ENCODE measurements around the gene PI4KB.

PI4KB gene

DNA sequence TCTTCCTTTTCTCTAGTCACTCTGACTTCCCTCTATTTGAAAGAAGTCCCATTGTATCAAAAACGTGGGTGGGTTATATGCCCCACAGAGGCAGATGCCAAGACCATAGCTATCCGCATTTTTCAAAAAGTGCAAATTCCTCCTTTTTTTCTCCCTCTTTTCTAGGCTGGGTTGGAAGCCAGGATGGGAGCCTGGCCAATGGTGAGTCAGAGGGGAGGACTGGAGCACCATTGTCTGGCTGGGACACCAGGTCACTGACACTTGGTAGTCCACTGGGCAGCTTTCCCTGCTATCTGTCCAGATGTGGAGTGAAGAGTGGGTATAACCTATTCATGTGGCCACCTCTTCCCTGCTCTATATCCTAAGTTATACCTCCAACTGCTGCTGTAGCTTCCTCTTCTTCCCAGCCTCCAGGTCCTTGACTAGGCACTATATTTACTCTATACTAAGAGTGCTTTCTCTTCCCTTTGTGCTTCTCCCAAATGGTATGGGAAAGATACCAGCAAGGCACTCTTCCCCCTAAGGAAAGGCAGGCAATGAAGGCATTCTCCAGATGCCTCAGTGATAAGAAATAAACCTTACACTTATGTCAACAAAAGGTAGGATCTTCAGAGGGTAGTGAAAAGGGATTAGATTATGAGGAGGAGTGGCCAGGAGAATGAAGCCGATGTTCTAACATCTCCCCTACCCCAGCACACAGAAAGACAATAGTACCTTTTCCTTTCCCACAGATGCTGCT, 12.9 kb downstream of the PI4KB start:
- no peak overlapping the region for H3K23ac ChIP-seq (ENCODE audit: low read length in 2 of 2)
- H3K9ac ChIP-seq (ENCODE audit: low read length) = peak overlapping the region; percentile 56
- no peak overlapping the region for H2BK5ac ChIP-seq (ENCODE audit: low read depth, low read length, poor library complexity, severe bottlenecking)
- peak overlapping the region in 1 of 2 experiments; percentile 41 for H3K4me3 ChIP-seq (ENCODE audit: insufficient read depth in 1 of 2, low read depth in 1 of 2, low read length in 2 of 2)
- no peak overlapping the region for H2AK5ac ChIP-seq (ENCODE audit: low read length, severe bottlenecking)
- H4K91ac ChIP-seq (ENCODE audit: low read length) = no peak overlapping the region
- no peaks in the 10 kb centered on the region for H3K27me3 ChIP-seq (ENCODE audit: control insufficient read depth in 1 of 2, insufficient read depth in 1 of 2, low read length in 2 of 2)
- 67% methylated on average over 2 of the region's 3 CpGs for WGBS
- H3K79me1 ChIP-seq (replicated peaks; ENCODE audit: low read length, poor library complexity, severe bottlenecking) = peaks cover 15% of the 10 kb centered on the region
- H3K27ac ChIP-seq (ENCODE audit: low read length, poor library complexity, severe bottlenecking) = peak overlapping the region; percentile 28
- peak; percentile 78 for DNase-seq
- H3K4me2 ChIP-seq (ENCODE audit: low read length, poor library complexity, severe bottlenecking) = no peak overlapping the region
- no peak overlapping the region for H2AFZ ChIP-seq (ENCODE audit: low read depth, low read length)
- H3K4me1 ChIP-seq (ENCODE audit: control insufficient read depth, insufficient read depth, low read depth, low read length) = peaks cover 29% of the 10 kb centered on the region
- no peak overlapping the region for H2BK12ac ChIP-seq (ENCODE audit: low read length in 2 of 2)
- no peak overlapping the region for H3K14ac ChIP-seq (ENCODE audit: low read length in 2 of 2)
- no peak overlapping the region for H4K8ac ChIP-seq (ENCODE audit: low read length)
- H2BK15ac ChIP-seq (ENCODE audit: low read depth, poor library complexity, severe bottlenecking) = no peak overlapping the region
- no peak overlapping the region for H3K18ac ChIP-seq (ENCODE audit: low read depth in 1 of 2, low read length in 2 of 2)
- no peak overlapping the region for H2BK120ac ChIP-seq (ENCODE audit: low read depth, low read length)
- no peak overlapping the region for H3K4ac ChIP-seq (ENCODE audit: low read depth in 1 of 2, low read length in 2 of 2)
- H3K9me3 ChIP-seq (ENCODE audit: control insufficient read depth, low read length) = no peaks in the 10 kb centered on the region
- peaks cover 25 to 45% of the 10 kb centered on the region in 2 experiments for H3K36me3 ChIP-seq (ENCODE audit: control insufficient read depth in 1 of 2, insufficient read depth in 2 of 2, low read depth in 1 of 2, low read length in 2 of 2)

- Histone ChIP-seq H2BK15ac (ENCODE audit: low read depth, poor library complexity, severe bottlenecking) (no peak overlapping the region), H3K79me1 (replicated peaks; ENCODE audit: low read length, poor library complexity, severe bottlenecking) (peaks cover 19% of the 10 kb centered on the region), H4K8ac (ENCODE audit: low read length) (no peak overlapping the region), H3K14ac (ENCODE audit: low read length in 2 of 2) (no peak overlapping the region), H3K4me1 (ENCODE audit: control insufficient read depth, insufficient read depth, low read depth, low read length) (peaks cover 30% of the 10 kb centered on the region), H4K91ac (ENCODE audit: low read length) (no peak overlapping the region), H2AK5ac (ENCODE audit: low read length, severe bottlenecking) (peak overlapping the region; percentile 0), H3K36me3 (ENCODE audit: control insufficient read depth in 1 of 2, insufficient read depth in 2 of 2, low read depth in 1 of 2, low read length in 2 of 2) (peaks cover 25 to 45% of the 10 kb centered on the region in 2 experiments), H2BK12ac (ENCODE audit: low read length in 2 of 2) (no peak overlapping the region), H3K18ac (ENCODE audit: low read depth in 1 of 2, low read length in 2 of 2) (no peak overlapping the region), H3K4me3 (ENCODE audit: insufficient read depth in 1 of 2, low read depth in 1 of 2, low read length in 2 of 2) (peak overlapping the region in 1 of 2 experiments; percentile 41), H3K4ac (ENCODE audit: low read depth in 1 of 2, low read length in 2 of 2) (no peak overlapping the region), H3K27me3 (ENCODE audit: control insufficient read depth in 1 of 2, insufficient read depth in 1 of 2, low read length in 2 of 2) (no peaks in the 10 kb centered on the region), H2BK120ac (ENCODE audit: low read depth, low read length) (no peak overlapping the region), H3K27ac (ENCODE audit: low read length, poor library complexity, severe bottlenecking) (no peak overlapping the region), H2BK5ac (ENCODE audit: low read depth, low read length, poor library complexity, severe bottlenecking) (no peak overlapping the region), H3K4me2 (ENCODE audit: low read length, poor library complexity, severe bottlenecking) (no peak overlapping the region), H2AFZ (ENCODE audit: low read depth, low read length) (no peak overlapping the region), H3K23ac (ENCODE audit: low read length in 2 of 2) (no peak overlapping the region), H3K9ac (ENCODE audit: low read length) (peak overlapping the region; percentile 56), H3K9me3 (ENCODE audit: control insufficient read depth, low read length) (no peaks in the 10 kb centered on the region)
- no peak for DNase-seq
- WGBS = 96% methylated on average over 2 of the region's 2 CpGs
Observed at GRCh38 chr1:151313501-151313900, 13.7 kb downstream of the PI4KB start.

- H3K9me3 ChIP-seq (ENCODE audit: control insufficient read depth, low read length) = no peaks in the 10 kb centered on the region
- no peak overlapping the region for H2BK120ac ChIP-seq (ENCODE audit: low read depth, low read length)
- no peak overlapping the region for H2AFZ ChIP-seq (ENCODE audit: low read depth, low read length)
- no peak overlapping the region for H3K23ac ChIP-seq (ENCODE audit: low read length in 2 of 2)
- peaks cover 28 to 51% of the 10 kb centered on the region in 2 experiments for H3K36me3 ChIP-seq (ENCODE audit: control insufficient read depth in 1 of 2, insufficient read depth in 2 of 2, low read depth in 1 of 2, low read length in 2 of 2)
- no peaks in the 10 kb centered on the region for H3K27me3 ChIP-seq (ENCODE audit: control insufficient read depth in 1 of 2, insufficient read depth in 1 of 2, low read length in 2 of 2)
- H3K4me1 ChIP-seq (ENCODE audit: control insufficient read depth, insufficient read depth, low read depth, low read length) = peaks cover 30% of the 10 kb centered on the region
- H3K27ac ChIP-seq (ENCODE audit: low read length, poor library complexity, severe bottlenecking) = peak overlapping the region; percentile 89
- H3K9ac ChIP-seq (ENCODE audit: low read length) = peak overlapping the region; percentile 86
- H2BK12ac ChIP-seq (ENCODE audit: low read length in 2 of 2) = peak overlapping the region in 1 of 2 experiments; percentile 40
- no peak overlapping the region for H3K4me2 ChIP-seq (ENCODE audit: low read length, poor library complexity, severe bottlenecking)
- no peak overlapping the region for H3K14ac ChIP-seq (ENCODE audit: low read length in 2 of 2)
- H3K4me3 ChIP-seq (ENCODE audit: insufficient read depth in 1 of 2, low read depth in 1 of 2, low read length in 2 of 2) = peak overlapping the region in 1 of 2 experiments; percentile 48
- no peak overlapping the region for H2BK15ac ChIP-seq (ENCODE audit: low read depth, poor library complexity, severe bottlenecking)
- H3K79me1 ChIP-seq (replicated peaks; ENCODE audit: low read length, poor library complexity, severe bottlenecking) = peaks cover 25% of the 10 kb centered on the region
- no peak overlapping the region for H4K8ac ChIP-seq (ENCODE audit: low read length)
- DNase-seq = no peak
- peak overlapping the region in 1 of 2 experiments; percentile 71 for H3K18ac ChIP-seq (ENCODE audit: low read depth in 1 of 2, low read length in 2 of 2)
- 96% methylated on average over 7 of the region's 8 CpGs for WGBS
- H2BK5ac ChIP-seq (ENCODE audit: low read depth, low read length, poor library complexity, severe bottlenecking) = no peak overlapping the region
- no peak overlapping the region for H4K91ac ChIP-seq (ENCODE audit: low read length)
- no peak overlapping the region for H3K4ac ChIP-seq (ENCODE audit: low read depth in 1 of 2, low read length in 2 of 2)
- H2AK5ac ChIP-seq (ENCODE audit: low read length, severe bottlenecking) = no peak overlapping the region
Observed at GRCh38 chr1:151312826-151313225, 14.4 kb downstream of the PI4KB start.

GRCh38 chr1:151312411-151312810, 14.8 kb downstream of the PI4KB start:
- peak; percentile 59 for DNase-seq
- Histone ChIP-seq H3K18ac (ENCODE audit: low read depth in 1 of 2, low read length in 2 of 2) (no peak overlapping the region), H3K23ac (ENCODE audit: low read length in 2 of 2) (no peak overlapping the region), H2BK120ac (ENCODE audit: low read depth, low read length) (no peak overlapping the region), H2AK5ac (ENCODE audit: low read length, severe bottlenecking) (no peak overlapping the region), H3K79me1 (replicated peaks; ENCODE audit: low read length, poor library complexity, severe bottlenecking) (peaks cover 27% of the 10 kb centered on the region), H3K27me3 (ENCODE audit: control insufficient read depth in 1 of 2, insufficient read depth in 1 of 2, low read length in 2 of 2) (no peaks in the 10 kb centered on the region), H2BK15ac (ENCODE audit: low read depth, poor library complexity, severe bottlenecking) (no peak overlapping the region), H4K8ac (ENCODE audit: low read length) (no peak overlapping the region), H3K4me2 (ENCODE audit: low read length, poor library complexity, severe bottlenecking) (no peak overlapping the region), H3K27ac (ENCODE audit: low read length, poor library complexity, severe bottlenecking) (peak overlapping the region; percentile 89), H2AFZ (ENCODE audit: low read depth, low read length) (no peak overlapping the region), H3K4me3 (ENCODE audit: insufficient read depth in 1 of 2, low read depth in 1 of 2, low read length in 2 of 2) (peak overlapping the region in 1 of 2 experiments; percentile 48), H2BK12ac (ENCODE audit: low read length in 2 of 2) (peak overlapping the region in 1 of 2 experiments; percentile 10), H3K14ac (ENCODE audit: low read length in 2 of 2) (no peak overlapping the region), H3K9me3 (ENCODE audit: control insufficient read depth, low read length) (no peaks in the 10 kb centered on the region), H3K36me3 (ENCODE audit: control insufficient read depth in 1 of 2, insufficient read depth in 2 of 2, low read depth in 1 of 2, low read length in 2 of 2) (peaks cover 32 to 51% of the 10 kb centered on the region in 2 experiments), H4K91ac (ENCODE audit: low read length) (no peak overlapping the region), H3K4me1 (ENCODE audit: control insufficient read depth, insufficient read depth, low read depth, low read length) (peaks cover 30% of the 10 kb centered on the region), H2BK5ac (ENCODE audit: low read depth, low read length, poor library complexity, severe bottlenecking) (no peak overlapping the region), H3K4ac (ENCODE audit: low read depth in 1 of 2, low read length in 2 of 2) (no peak overlapping the region), H3K9ac (ENCODE audit: low read length) (peak overlapping the region; percentile 86)
- WGBS = 90% methylated on average over 3 of the region's 4 CpGs
